ENCODE measurements around the gene ZBTB49.
A peak's percentile ranks its signal among the peaks of the same experiment; 100 is the strongest.
"Not testable (repeated sequence)": the region's sequence is repeated elsewhere in the genome, so short reads cannot be mapped to it uniquely, and the experiment has no call there.

ZBTB49 gene

GRCh38 chr4:4323705-4324534 is 33.9 kb downstream of the ZBTB49 start:
- DNase-seq (ENCODE audit: low spot score) (no peak), FAIRE-seq (no peak)

- DNase-seq (ENCODE audit: low spot score) (no peak), FAIRE-seq (no peak)
Measured at GRCh38 chr4:4325321-4325720, 35.3 kb downstream of the ZBTB49 start.

- no peak for FAIRE-seq
- DNase-seq (ENCODE audit: low spot score): no peak
Measured at GRCh38 chr4:4326166-4326565, 36.1 kb downstream of the ZBTB49 start.

- FAIRE-seq (no peak), DNase-seq (ENCODE audit: low spot score) (peak; percentile 10)
Measured at GRCh38 chr4:4327652-4328121, 37.6 kb downstream of the ZBTB49 start.

- DNase-seq (ENCODE audit: low spot score): no peak
Measured at GRCh38 chr4:4328206-4328605, 38.2 kb downstream of the ZBTB49 start.

GRCh38 chr4:4328840-4329239 is 38.8 kb downstream of the ZBTB49 start:
- no peak for DNase-seq (ENCODE audit: low spot score)
- FAIRE-seq: no peak

More at GRCh38 chr4:4328206-4328605, 38.2 kb downstream of the ZBTB49 start:
- FAIRE-seq: no peak

GRCh38 chr4:4329496-4329895 is 39.4 kb downstream of the ZBTB49 start:
- FAIRE-seq (no peak), DNase-seq (ENCODE audit: low spot score) (no peak)

GRCh38 chr4:4330794-4331193 is 40.7 kb downstream of the ZBTB49 start:
- DNase-seq (ENCODE audit: low spot score) (no peak), FAIRE-seq (no peak)

GRCh38 chr4:4332529-4332928 is 42.5 kb downstream of the ZBTB49 start:
- no peak for DNase-seq (ENCODE audit: low spot score)
- FAIRE-seq: no peak

GRCh38 chr4:4333265-4333706 is 43.2 kb downstream of the ZBTB49 start:
- DNase-seq (ENCODE audit: low spot score): peak; percentile 65
- FAIRE-seq: no peak

GRCh38 chr4:4334798-4335520 is 44.9 kb downstream of the ZBTB49 start:
- no peak for FAIRE-seq
- DNase-seq (ENCODE audit: low spot score): peak; percentile 40

GRCh38 chr4:4338210-4339001 is 48.4 kb downstream of the ZBTB49 start:
- DNase-seq (ENCODE audit: low spot score): no peak
- no peak for FAIRE-seq

GRCh38 chr4:4339504-4340085 is 49.5 kb downstream of the ZBTB49 start:
- FAIRE-seq (no peak), DNase-seq (ENCODE audit: low spot score) (no peak)

GRCh38 chr4:4341861-4342650 is 52.0 kb downstream of the ZBTB49 start:
- DNase-seq (ENCODE audit: low spot score) (no peak), FAIRE-seq (no peak)

GRCh38 chr4:4343038-4343437 is 53.0 kb downstream of the ZBTB49 start:
- DNase-seq (ENCODE audit: low spot score) (no peak), FAIRE-seq (no peak)

GRCh38 chr4:4344915-4345527 is 55.0 kb downstream of the ZBTB49 start:
- FAIRE-seq (no peak), DNase-seq (ENCODE audit: low spot score) (no peak)

- no peak for FAIRE-seq
- no peak for DNase-seq (ENCODE audit: low spot score)
Measured at GRCh38 chr4:4347585-4347984, 57.5 kb downstream of the ZBTB49 start.

- not testable (repeated sequence) for DNase-seq (ENCODE audit: low spot score); FAIRE-seq
Measured at GRCh38 chr4:4348585-4348984, 58.5 kb downstream of the ZBTB49 start.

GRCh38 chr4:4349867-4350266 is 59.8 kb downstream of the ZBTB49 start:
- FAIRE-seq: no peak

GRCh38 chr4:4350909-4351308 is 60.9 kb downstream of the ZBTB49 start:
- no peak for FAIRE-seq
- DNase-seq (ENCODE audit: low spot score): no peak

More at GRCh38 chr4:4349867-4350266, 59.8 kb downstream of the ZBTB49 start:
- DNase-seq (ENCODE audit: low spot score): no peak

Measured in urothelium cell line (cell line).